ENCODE measurements around the gene CD79B.
"Not testable (repeated sequence)": the region's sequence is repeated elsewhere in the genome, so short reads cannot be mapped to it uniquely, and the experiment has no call there.

Gene CD79B

GRCh38 chr17:63918305-63918704 is 13.8 kb downstream of the CD79B start:
- TF ChIP-seq TOX (CRISPR knock-in tag; IDR thresholded peaks at IDR 0.05; ENCODE audit: borderline replicate concordance) (no peak), ZNF70 (CRISPR knock-in tag; IDR thresholded peaks at IDR 0.05) (no peak), TCF4 (CRISPR knock-in tag; IDR thresholded peaks at IDR 0.05; ENCODE audit: borderline replicate concordance) (no peak), BACH2 (CRISPR knock-in tag; IDR thresholded peaks at IDR 0.05; ENCODE audit: borderline replicate concordance) (no peak), ZNF8 (CRISPR knock-in tag; IDR thresholded peaks at IDR 0.05) (no peak), CSDC2 (CRISPR knock-in tag; IDR thresholded peaks at IDR 0.05) (no peak), ZFP30 (CRISPR knock-in tag; IDR thresholded peaks at IDR 0.05) (no peak), GLIS3 (CRISPR knock-in tag; IDR thresholded peaks at IDR 0.05) (no peak), ESRRG (CRISPR knock-in tag; IDR thresholded peaks at IDR 0.05) (no peak), ZNF565 (CRISPR knock-in tag; conservative IDR thresholded peaks at IDR 0.05; ENCODE audit: low read depth) (no peak), ARNTL (CRISPR knock-in tag; IDR thresholded peaks at IDR 0.05; ENCODE audit: borderline replicate concordance, low read depth) (no peak), ZC3H10 (CRISPR knock-in tag; IDR thresholded peaks at IDR 0.05) (no peak), RARB (CRISPR knock-in tag; IDR thresholded peaks at IDR 0.05) (no peak), OSR1 (CRISPR knock-in tag; IDR thresholded peaks at IDR 0.05) (no peak)
- TF ChIP-seq, protein P1, sequence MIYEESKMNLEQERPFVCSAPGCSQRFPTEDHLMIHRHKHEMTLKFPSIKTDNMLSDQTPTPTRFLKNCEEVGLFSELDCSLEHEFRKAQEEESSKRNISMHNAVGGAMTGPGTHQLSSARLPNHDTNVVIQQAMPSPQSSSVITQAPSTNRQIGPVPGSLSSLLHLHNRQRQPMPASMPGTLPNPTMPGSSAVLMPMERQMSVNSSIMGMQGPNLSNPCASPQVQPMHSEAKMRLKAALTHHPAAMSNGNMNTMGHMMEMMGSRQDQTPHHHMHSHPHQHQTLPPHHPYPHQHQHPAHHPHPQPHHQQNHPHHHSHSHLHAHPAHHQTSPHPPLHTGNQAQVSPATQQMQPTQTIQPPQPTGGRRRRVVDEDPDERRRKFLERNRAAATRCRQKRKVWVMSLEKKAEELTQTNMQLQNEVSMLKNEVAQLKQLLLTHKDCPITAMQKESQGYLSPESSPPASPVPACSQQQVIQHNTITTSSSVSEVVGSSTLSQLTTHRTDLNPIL (CRISPR knock-in tag; IDR thresholded peaks at IDR 0.05; ENCODE audit: low read depth): no peak
- TF ChIP-seq, protein P2, sequence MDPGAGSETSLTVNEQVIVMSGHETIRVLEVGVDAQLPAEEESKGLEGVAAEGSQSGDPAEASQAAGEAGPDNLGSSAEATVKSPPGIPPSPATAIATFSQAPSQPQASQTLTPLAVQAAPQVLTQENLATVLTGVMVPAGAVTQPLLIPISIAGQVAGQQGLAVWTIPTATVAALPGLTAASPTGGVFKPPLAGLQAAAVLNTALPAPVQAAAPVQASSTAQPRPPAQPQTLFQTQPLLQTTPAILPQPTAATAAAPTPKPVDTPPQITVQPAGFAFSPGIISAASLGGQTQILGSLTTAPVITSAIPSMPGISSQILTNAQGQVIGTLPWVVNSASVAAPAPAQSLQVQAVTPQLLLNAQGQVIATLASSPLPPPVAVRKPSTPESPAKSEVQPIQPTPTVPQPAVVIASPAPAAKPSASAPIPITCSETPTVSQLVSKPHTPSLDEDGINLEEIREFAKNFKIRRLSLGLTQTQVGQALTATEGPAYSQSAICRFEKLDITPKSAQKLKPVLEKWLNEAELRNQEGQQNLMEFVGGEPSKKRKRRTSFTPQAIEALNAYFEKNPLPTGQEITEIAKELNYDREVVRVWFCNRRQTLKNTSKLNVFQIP (CRISPR knock-in tag; IDR thresholded peaks at IDR 0.05; ENCODE audit: borderline replicate concordance, low read depth): no peak
- TF ChIP-seq, protein P3, sequence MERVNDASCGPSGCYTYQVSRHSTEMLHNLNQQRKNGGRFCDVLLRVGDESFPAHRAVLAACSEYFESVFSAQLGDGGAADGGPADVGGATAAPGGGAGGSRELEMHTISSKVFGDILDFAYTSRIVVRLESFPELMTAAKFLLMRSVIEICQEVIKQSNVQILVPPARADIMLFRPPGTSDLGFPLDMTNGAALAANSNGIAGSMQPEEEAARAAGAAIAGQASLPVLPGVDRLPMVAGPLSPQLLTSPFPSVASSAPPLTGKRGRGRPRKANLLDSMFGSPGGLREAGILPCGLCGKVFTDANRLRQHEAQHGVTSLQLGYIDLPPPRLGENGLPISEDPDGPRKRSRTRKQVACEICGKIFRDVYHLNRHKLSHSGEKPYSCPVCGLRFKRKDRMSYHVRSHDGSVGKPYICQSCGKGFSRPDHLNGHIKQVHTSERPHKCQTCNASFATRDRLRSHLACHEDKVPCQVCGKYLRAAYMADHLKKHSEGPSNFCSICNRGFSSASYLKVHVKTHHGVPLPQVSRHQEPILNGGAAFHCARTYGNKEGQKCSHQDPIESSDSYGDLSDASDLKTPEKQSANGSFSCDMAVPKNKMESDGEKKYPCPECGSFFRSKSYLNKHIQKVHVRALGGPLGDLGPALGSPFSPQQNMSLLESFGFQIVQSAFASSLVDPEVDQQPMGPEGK (CRISPR knock-in tag; IDR thresholded peaks at IDR 0.05; ENCODE audit: borderline replicate concordance): no peak
- no peak for ATAC-seq

DNA sequence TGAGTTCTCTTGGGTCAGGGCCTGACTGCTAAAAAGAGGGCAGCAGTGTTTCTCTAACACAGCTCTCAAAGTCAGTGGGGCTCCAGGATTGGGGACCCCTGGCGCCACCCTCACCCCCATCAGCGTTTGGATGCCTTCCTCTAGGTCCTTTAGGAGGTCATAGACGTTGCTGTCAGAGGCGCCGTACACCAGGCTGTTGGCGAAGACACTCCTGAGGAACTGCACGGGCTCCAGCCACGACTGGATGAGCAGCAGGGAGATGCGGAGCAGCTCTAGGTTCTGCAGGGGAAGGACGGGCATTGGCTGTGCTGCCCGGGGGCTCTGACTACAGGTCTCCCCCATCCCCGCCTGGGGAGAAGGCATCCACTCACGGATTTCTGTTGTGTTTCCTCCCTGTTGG is 14.5 kb downstream of the CD79B start:
- TF ChIP-seq RARB (CRISPR knock-in tag; IDR thresholded peaks at IDR 0.05) (no peak), ZNF8 (CRISPR knock-in tag; IDR thresholded peaks at IDR 0.05) (no peak), ZFP30 (CRISPR knock-in tag; IDR thresholded peaks at IDR 0.05) (no peak), BACH2 (CRISPR knock-in tag; IDR thresholded peaks at IDR 0.05; ENCODE audit: borderline replicate concordance) (no peak), ZNF70 (CRISPR knock-in tag; IDR thresholded peaks at IDR 0.05) (no peak), ZNF565 (CRISPR knock-in tag; conservative IDR thresholded peaks at IDR 0.05; ENCODE audit: low read depth) (no peak), TCF4 (CRISPR knock-in tag; IDR thresholded peaks at IDR 0.05; ENCODE audit: borderline replicate concordance) (no peak), GLIS3 (CRISPR knock-in tag; IDR thresholded peaks at IDR 0.05) (no peak), ZC3H10 (CRISPR knock-in tag; IDR thresholded peaks at IDR 0.05) (no peak), PPARA (CRISPR knock-in tag; IDR thresholded peaks at IDR 0.05; ENCODE audit: borderline replicate concordance) (no peak)
- TF ChIP-seq, protein P4, sequence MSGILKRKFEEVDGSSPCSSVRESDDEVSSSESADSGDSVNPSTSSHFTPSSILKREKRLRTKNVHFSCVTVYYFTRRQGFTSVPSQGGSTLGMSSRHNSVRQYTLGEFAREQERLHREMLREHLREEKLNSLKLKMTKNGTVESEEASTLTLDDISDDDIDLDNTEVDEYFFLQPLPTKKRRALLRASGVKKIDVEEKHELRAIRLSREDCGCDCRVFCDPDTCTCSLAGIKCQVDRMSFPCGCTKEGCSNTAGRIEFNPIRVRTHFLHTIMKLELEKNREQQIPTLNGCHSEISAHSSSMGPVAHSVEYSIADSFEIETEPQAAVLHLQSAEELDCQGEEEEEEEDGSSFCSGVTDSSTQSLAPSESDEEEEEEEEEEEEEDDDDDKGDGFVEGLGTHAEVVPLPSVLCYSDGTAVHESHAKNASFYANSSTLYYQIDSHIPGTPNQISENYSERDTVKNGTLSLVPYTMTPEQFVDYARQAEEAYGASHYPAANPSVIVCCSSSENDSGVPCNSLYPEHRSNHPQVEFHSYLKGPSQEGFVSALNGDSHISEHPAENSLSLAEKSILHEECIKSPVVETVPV (CRISPR knock-in tag; IDR thresholded peaks at IDR 0.05): no peak
- no peak for ATAC-seq

DNA sequence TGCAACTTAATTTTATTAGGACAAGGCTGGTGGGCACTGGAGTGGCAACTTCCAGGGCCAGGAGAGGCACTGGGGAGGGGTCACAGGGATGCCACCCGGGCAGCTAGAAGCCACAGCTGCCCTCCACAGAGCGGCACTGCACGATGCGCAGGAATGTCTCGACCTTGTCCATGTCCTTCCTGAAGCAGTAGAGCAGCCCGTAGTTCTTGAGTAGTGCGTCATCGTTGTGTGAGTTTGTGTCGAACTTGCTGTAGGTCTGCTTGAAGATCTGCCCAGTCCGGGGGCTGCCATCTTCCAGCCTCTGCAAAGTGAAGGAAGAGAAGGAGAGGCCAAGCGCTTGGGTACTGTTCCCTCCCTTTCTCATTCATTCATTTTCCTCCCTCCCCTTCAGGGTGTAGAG is 14.9 kb downstream of the CD79B start:
- not testable (repeated sequence) for ATAC-seq

DNA sequence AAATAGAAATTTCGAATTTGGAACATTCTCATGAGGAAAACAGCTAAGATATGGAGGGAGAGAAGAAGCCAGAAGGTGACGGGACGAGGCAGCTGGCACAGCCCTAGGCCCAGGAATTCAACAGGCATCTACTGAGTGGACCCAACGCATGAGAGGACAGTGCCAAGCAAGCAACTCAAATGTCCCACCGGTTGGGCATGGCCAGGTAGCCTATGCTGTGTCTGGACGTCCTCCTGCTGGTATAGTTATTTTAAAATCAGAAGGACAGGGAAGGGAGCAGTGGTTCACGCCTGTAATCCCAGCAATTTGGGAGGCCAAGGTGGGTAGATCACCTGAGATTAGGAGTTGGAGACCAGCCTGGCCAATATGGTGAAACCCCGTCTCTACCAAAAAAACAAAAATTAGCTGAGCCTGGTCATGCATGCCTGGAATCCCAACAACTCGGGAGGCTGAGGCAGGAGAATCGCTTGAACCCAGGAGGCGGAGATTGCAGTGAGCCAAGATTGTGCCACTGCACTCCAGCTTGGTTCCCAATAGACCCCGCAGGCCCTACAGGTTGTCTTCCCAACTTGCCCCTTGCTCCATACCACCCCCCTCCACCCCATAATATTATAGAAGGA is 15.5 kb downstream of the CD79B start:
- no peak for ATAC-seq
- TF ChIP-seq RARB (CRISPR knock-in tag; IDR thresholded peaks at IDR 0.05) (no peak), PPARA (CRISPR knock-in tag; IDR thresholded peaks at IDR 0.05; ENCODE audit: borderline replicate concordance) (no peak), ARNTL (CRISPR knock-in tag; IDR thresholded peaks at IDR 0.05; ENCODE audit: borderline replicate concordance, low read depth) (no peak), ZNF8 (CRISPR knock-in tag; IDR thresholded peaks at IDR 0.05) (no peak), BACH2 (CRISPR knock-in tag; IDR thresholded peaks at IDR 0.05; ENCODE audit: borderline replicate concordance) (no peak), SNAI2 (CRISPR knock-in tag; IDR thresholded peaks at IDR 0.05) (no peak), ZFP30 (CRISPR knock-in tag; IDR thresholded peaks at IDR 0.05) (no peak), ZNF70 (CRISPR knock-in tag; IDR thresholded peaks at IDR 0.05) (no peak)
- TF ChIP-seq, protein P5, sequence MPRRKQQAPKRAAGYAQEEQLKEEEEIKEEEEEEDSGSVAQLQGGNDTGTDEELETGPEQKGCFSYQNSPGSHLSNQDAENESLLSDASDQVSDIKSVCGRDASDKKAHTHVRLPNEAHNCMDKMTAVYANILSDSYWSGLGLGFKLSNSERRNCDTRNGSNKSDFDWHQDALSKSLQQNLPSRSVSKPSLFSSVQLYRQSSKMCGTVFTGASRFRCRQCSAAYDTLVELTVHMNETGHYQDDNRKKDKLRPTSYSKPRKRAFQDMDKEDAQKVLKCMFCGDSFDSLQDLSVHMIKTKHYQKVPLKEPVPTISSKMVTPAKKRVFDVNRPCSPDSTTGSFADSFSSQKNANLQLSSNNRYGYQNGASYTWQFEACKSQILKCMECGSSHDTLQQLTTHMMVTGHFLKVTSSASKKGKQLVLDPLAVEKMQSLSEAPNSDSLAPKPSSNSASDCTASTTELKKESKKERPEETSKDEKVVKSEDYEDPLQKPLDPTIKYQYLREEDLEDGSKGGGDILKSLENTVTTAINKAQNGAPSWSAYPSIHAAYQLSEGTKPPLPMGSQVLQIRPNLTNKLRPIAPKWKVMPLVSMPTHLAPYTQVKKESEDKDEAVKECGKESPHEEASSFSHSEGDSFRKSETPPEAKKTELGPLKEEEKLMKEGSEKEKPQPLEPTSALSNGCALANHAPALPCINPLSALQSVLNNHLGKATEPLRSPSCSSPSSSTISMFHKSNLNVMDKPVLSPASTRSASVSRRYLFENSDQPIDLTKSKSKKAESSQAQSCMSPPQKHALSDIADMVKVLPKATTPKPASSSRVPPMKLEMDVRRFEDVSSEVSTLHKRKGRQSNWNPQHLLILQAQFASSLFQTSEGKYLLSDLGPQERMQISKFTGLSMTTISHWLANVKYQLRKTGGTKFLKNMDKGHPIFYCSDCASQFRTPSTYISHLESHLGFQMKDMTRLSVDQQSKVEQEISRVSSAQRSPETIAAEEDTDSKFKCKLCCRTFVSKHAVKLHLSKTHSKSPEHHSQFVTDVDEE (CRISPR knock-in tag; IDR thresholded peaks at IDR 0.05): no peak
- TF ChIP-seq, protein P3 (CRISPR knock-in tag; IDR thresholded peaks at IDR 0.05; ENCODE audit: borderline replicate concordance): no peak
- TF ChIP-seq, protein P2 (CRISPR knock-in tag; IDR thresholded peaks at IDR 0.05; ENCODE audit: borderline replicate concordance, low read depth): no peak
